ENCODE measurements around the gene FAM3B. TPM values are rescaled to one million over a fixed set of nuclear protein-coding genes. Genes with fewer than 3 reads are reported as not detected.

Gene FAM3B
- total RNA-seq, 1 donor from 2014 or later: not detected

- intact Hi-C loops (cut with micrococcal nuclease): no loop called here
Observed at GRCh38 chr21:41318218-41318617, 1.6 kb downstream of the FAM3B start.

- intact Hi-C loops (cut with micrococcal nuclease): no loop called here
Observed at GRCh38 chr21:41319273-41319672, 2.7 kb downstream of the FAM3B start.

GRCh38 chr21:41321211-41321907, 4.8 kb downstream of the FAM3B start:
- intact Hi-C loops (cut with micrococcal nuclease): no loop called here

- intact Hi-C loops (cut with micrococcal nuclease): no loop called here
Observed at GRCh38 chr21:41321908-41322495, 5.4 kb downstream of the FAM3B start.

- intact Hi-C loops (cut with micrococcal nuclease): no loop called here
Observed at GRCh38 chr21:41322496-41323382, 6.1 kb downstream of the FAM3B start.

GRCh38 chr21:41325138-41325912, 8.7 kb downstream of the FAM3B start:
- intact Hi-C loops (cut with micrococcal nuclease): no loop called here

- intact Hi-C loops (cut with micrococcal nuclease): no loop called here
Observed at GRCh38 chr21:41326414-41327080, 9.9 kb downstream of the FAM3B start.

- intact Hi-C loops (cut with micrococcal nuclease): no loop called here
Observed at GRCh38 chr21:41327753-41328152, 11.2 kb downstream of the FAM3B start.

GRCh38 chr21:41328660-41329607, 12.3 kb downstream of the FAM3B start:
- intact Hi-C loops (cut with micrococcal nuclease): no loop called here

- intact Hi-C loops (cut with micrococcal nuclease): no loop called here
Observed at GRCh38 chr21:41333752-41334151, 17.2 kb downstream of the FAM3B start.

- intact Hi-C loops (cut with micrococcal nuclease): no loop called here
Observed at GRCh38 chr21:41337515-41337914, 20.9 kb downstream of the FAM3B start.

- intact Hi-C loops (cut with micrococcal nuclease): no loop called here
Observed at GRCh38 chr21:41338455-41338854, 21.9 kb downstream of the FAM3B start.

GRCh38 chr21:41342035-41342434, 25.4 kb downstream of the FAM3B start:
- intact Hi-C loops (cut with micrococcal nuclease): no loop called here

GRCh38 chr21:41344146-41344545, 27.5 kb downstream of the FAM3B start:
- intact Hi-C loops (cut with micrococcal nuclease): no loop called here

GRCh38 chr21:41345356-41345755, 28.8 kb downstream of the FAM3B start:
- intact Hi-C loops (cut with micrococcal nuclease): no loop called here

- intact Hi-C loops (cut with micrococcal nuclease): no loop called here
Observed at GRCh38 chr21:41345934-41346685, 29.5 kb downstream of the FAM3B start.

- intact Hi-C loops (cut with micrococcal nuclease): no loop called here
Observed at GRCh38 chr21:41346758-41347157, 30.2 kb downstream of the FAM3B start.

GRCh38 chr21:41348434-41348833, 31.8 kb downstream of the FAM3B start:
- intact Hi-C loops (cut with micrococcal nuclease): no loop called here

- intact Hi-C loops (cut with micrococcal nuclease): no loop called here
Observed at GRCh38 chr21:41349126-41349525, 32.5 kb downstream of the FAM3B start.

Measured in T-helper 1 cell treated with Interleukin-12 subunit alpha and Interleukin-12 subunit beta and Interleukin-4 antibody, amounts not matched to agents 30 ng/mL and 1 ng/mL, for 36 hours (primary cell).